ENCODE data around the gene SLC25A5. TPM values are rescaled to one million over a fixed set of nuclear protein-coding genes. Genes with fewer than 3 reads are reported as not detected.

Gene SLC25A5
- polyA plus RNA-seq, 1 donor from 2014 or later = 158 TPM

- Histone ChIP-seq H3K4me3 (ENCODE audit: low read length) (no peak overlapping the region), H3K4me2 (ENCODE audit: low read length) (no peak overlapping the region), H3K79me2 (replicated peaks; ENCODE audit: insufficient read depth, low read length) (no peaks in the 10 kb centered on the region), H3K27me3 (ENCODE audit: insufficient read depth, low read depth, low read length) (no peaks in the 10 kb centered on the region), H3K27ac (ENCODE audit: low read length) (no peak overlapping the region), H3K9me2 (ENCODE audit: insufficient read depth, low read length) (no peaks in the 10 kb centered on the region), H4K20me1 (ENCODE audit: insufficient read depth) (no peaks in the 10 kb centered on the region), H3K36me3 (ENCODE audit: insufficient read depth, low read length) (no peaks in the 10 kb centered on the region), H3F3A (ENCODE audit: insufficient read depth, low read length, poor library complexity, severe bottlenecking) (no peaks in the 10 kb centered on the region), H2AFZ (ENCODE audit: low read depth, low read length) (no peak overlapping the region), H3K9ac (ENCODE audit: low read length) (no peak overlapping the region), H3K9me3 (ENCODE audit: low read length) (no peaks in the 10 kb centered on the region)
- no peak for TF ChIP-seq RAD21 (conservative IDR thresholded peaks at IDR 0.05)
- TF ChIP-seq EZH2 (IDR thresholded peaks at IDR 0.05; ENCODE audit: borderline replicate concordance, insufficient read depth, low read length, poor library complexity, severe bottlenecking) = no peak
- no peak for TF ChIP-seq MXI1 (conservative IDR thresholded peaks at IDR 0.05; ENCODE audit: poor library complexity, severe bottlenecking)
- TF ChIP-seq POLR2AphosphoS5 (IDR thresholded peaks at IDR 0.05) = no peak
- TF ChIP-seq REST (IDR thresholded peaks at IDR 0.05; ENCODE audit: borderline replicate concordance) = no peak
- no peak for TF ChIP-seq TAF1 (IDR thresholded peaks at IDR 0.05; ENCODE audit: low read depth)
- no peak for TF ChIP-seq EP300 (conservative IDR thresholded peaks at IDR 0.05; ENCODE audit: poor library complexity, severe bottlenecking)
- TF ChIP-seq SMC3 (conservative IDR thresholded peaks at IDR 0.05; ENCODE audit: poor library complexity) = no peak
- TF ChIP-seq CTCF (IDR thresholded peaks at IDR 0.05; ENCODE audit: poor library complexity, severe bottlenecking) = no peak
Measured at GRCh38 chrX:119466970-119467369, 1.3 kb upstream of the SLC25A5 start.

- Histone ChIP-seq H3K27me3 (ENCODE audit: insufficient read depth, low read depth, low read length) (no peaks in the 10 kb centered on the region), H2AFZ (ENCODE audit: low read depth, low read length) (no peak overlapping the region), H3K9me2 (ENCODE audit: insufficient read depth, low read length) (no peaks in the 10 kb centered on the region), H3K9me3 (ENCODE audit: low read length) (no peaks in the 10 kb centered on the region), H3K36me3 (ENCODE audit: insufficient read depth, low read length) (no peaks in the 10 kb centered on the region), H3K4me2 (ENCODE audit: low read length) (no peak overlapping the region), H3K27ac (ENCODE audit: low read length) (no peak overlapping the region), H3K4me3 (ENCODE audit: low read length) (peak overlapping the region; percentile 78), H3F3A (ENCODE audit: insufficient read depth, low read length, poor library complexity, severe bottlenecking) (no peaks in the 10 kb centered on the region), H3K9ac (ENCODE audit: low read length) (no peak overlapping the region), H4K20me1 (ENCODE audit: insufficient read depth) (no peaks in the 10 kb centered on the region), H3K79me2 (replicated peaks; ENCODE audit: insufficient read depth, low read length) (no peaks in the 10 kb centered on the region)
- TF ChIP-seq CTCF (IDR thresholded peaks at IDR 0.05; ENCODE audit: poor library complexity, severe bottlenecking) (no peak), EP300 (conservative IDR thresholded peaks at IDR 0.05; ENCODE audit: poor library complexity, severe bottlenecking) (no peak), REST (IDR thresholded peaks at IDR 0.05; ENCODE audit: borderline replicate concordance) (no peak), RAD21 (conservative IDR thresholded peaks at IDR 0.05) (no peak), MXI1 (conservative IDR thresholded peaks at IDR 0.05; ENCODE audit: poor library complexity, severe bottlenecking) (no peak), TAF1 (IDR thresholded peaks at IDR 0.05; ENCODE audit: low read depth) (no peak), SMC3 (conservative IDR thresholded peaks at IDR 0.05; ENCODE audit: poor library complexity) (no peak), EZH2 (IDR thresholded peaks at IDR 0.05; ENCODE audit: borderline replicate concordance, insufficient read depth, low read length, poor library complexity, severe bottlenecking) (no peak), POLR2AphosphoS5 (IDR thresholded peaks at IDR 0.05) (no peak)
Measured at GRCh38 chrX:119467433-119467832, 811 bp upstream of the SLC25A5 start.
